ENCODE measurements around the gene LSMEM2.
"Not testable (repeated sequence)": the region's sequence is repeated elsewhere in the genome, so short reads cannot be mapped to it uniquely, and the experiment has no call there.

LSMEM2 gene

DNA sequence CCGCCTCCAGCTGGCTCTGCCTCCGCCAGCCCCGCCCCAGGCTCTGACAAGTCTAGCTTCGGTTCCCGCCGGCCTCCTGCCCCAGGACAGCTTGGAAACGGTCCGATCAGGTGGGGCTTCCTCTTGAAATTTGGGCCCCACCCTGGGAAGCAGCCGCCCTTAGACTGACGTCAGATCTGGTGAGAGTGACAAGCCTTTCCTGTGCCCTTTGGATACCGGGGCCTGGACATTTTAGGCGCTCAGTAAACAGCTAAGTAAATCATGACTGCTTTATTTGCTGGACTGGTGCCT, 20.7 kb downstream of the LSMEM2 start:
- peak overlapping the region; percentile 25 to 87 (median 67); a peak in 20 of 22 replicates for H3K27ac ChIP-seq
- peak overlapping the region; percentile 72 to 87 (median 75) for H3K9ac ChIP-seq
- no peaks in the 10 kb centered on the region for H3K27me3 ChIP-seq
- peak overlapping the region; percentile 82 to 98 (median 92) for H3K4me2 ChIP-seq
- H4K20me1 ChIP-seq, result peaks cover 0 to 14% (median 0%) of the 10 kb centered on the region in 11 experiments; a peak in 5 of 22 replicates
- peaks cover 24 to 46% (median 26%) of the 10 kb centered on the region in 10 experiments for H3K4me1 ChIP-seq
- no peak for TF ChIP-seq Cebpa-rat (IDR thresholded peaks at IDR 0.05)
- no peaks in the 10 kb centered on the region for H3K9me3 ChIP-seq (replicated peaks in 1 of 11)
- peak overlapping the region; percentile 51 to 84 (median 66) for H3K4me3 ChIP-seq
- peaks cover 0 to 10% (median 0%) of the 10 kb centered on the region in 11 experiments; a peak in 2 of 22 replicates for H3K36me3 ChIP-seq

GRCh38 chr3:50299929-50300680, 21.2 kb downstream of the LSMEM2 start:
- peak overlapping the region; percentile 82 to 98 (median 92) for H3K4me2 ChIP-seq
- peaks cover 0 to 10% (median 0%) of the 10 kb centered on the region in 11 experiments; a peak in 2 of 22 replicates for H3K36me3 ChIP-seq
- TF ChIP-seq Cebpa-rat (IDR thresholded peaks at IDR 0.05), result no peak
- no peaks in the 10 kb centered on the region for H3K9me3 ChIP-seq (replicated peaks in 1 of 11)
- peak overlapping the region; percentile 25 to 87 (median 67); a peak in 20 of 22 replicates for H3K27ac ChIP-seq
- peak overlapping the region; percentile 51 to 84 (median 66) for H3K4me3 ChIP-seq
- H3K27me3 ChIP-seq, result no peaks in the 10 kb centered on the region
- H3K9ac ChIP-seq, result peak overlapping the region; percentile 72 to 87 (median 75)
- peaks cover 0 to 14% (median 0%) of the 10 kb centered on the region in 11 experiments; a peak in 5 of 22 replicates for H4K20me1 ChIP-seq
- peaks cover 24 to 46% (median 26%) of the 10 kb centered on the region in 10 experiments for H3K4me1 ChIP-seq

- Histone ChIP-seq H3K27me3 (no peaks in the 10 kb centered on the region), H4K20me1 (peaks cover 0 to 14% (median 0%) of the 10 kb centered on the region in 11 experiments; a peak in 5 of 22 replicates), H3K4me3 (peak overlapping the region in 2 of 10 experiments; percentile 60 to 71; a peak in 2 of 20 replicates), H3K36me3 (peaks cover 0 to 10% (median 0%) of the 10 kb centered on the region in 11 experiments; a peak in 2 of 22 replicates), H3K9me3 (replicated peaks in 1 of 11) (peaks cover 0 to 2% (median 0%) of the 10 kb centered on the region in 11 experiments; a peak in 1 of 22 replicates), H3K9ac (peak overlapping the region in 5 of 11 experiments; percentile 20 to 84 (median 74); a peak in 6 of 22 replicates), H3K4me1 (peaks cover 24 to 46% (median 26%) of the 10 kb centered on the region in 10 experiments), H3K4me2 (peak overlapping the region; percentile 82 to 98 (median 92); a peak in 19 of 22 replicates), H3K27ac (peak overlapping the region in 8 of 11 experiments; percentile 17 to 87 (median 68); a peak in 8 of 22 replicates)
- TF ChIP-seq Cebpa-rat (IDR thresholded peaks at IDR 0.05), result no peak
Measured at GRCh38 chr3:50300681-50301254, 21.9 kb downstream of the LSMEM2 start.

DNA sequence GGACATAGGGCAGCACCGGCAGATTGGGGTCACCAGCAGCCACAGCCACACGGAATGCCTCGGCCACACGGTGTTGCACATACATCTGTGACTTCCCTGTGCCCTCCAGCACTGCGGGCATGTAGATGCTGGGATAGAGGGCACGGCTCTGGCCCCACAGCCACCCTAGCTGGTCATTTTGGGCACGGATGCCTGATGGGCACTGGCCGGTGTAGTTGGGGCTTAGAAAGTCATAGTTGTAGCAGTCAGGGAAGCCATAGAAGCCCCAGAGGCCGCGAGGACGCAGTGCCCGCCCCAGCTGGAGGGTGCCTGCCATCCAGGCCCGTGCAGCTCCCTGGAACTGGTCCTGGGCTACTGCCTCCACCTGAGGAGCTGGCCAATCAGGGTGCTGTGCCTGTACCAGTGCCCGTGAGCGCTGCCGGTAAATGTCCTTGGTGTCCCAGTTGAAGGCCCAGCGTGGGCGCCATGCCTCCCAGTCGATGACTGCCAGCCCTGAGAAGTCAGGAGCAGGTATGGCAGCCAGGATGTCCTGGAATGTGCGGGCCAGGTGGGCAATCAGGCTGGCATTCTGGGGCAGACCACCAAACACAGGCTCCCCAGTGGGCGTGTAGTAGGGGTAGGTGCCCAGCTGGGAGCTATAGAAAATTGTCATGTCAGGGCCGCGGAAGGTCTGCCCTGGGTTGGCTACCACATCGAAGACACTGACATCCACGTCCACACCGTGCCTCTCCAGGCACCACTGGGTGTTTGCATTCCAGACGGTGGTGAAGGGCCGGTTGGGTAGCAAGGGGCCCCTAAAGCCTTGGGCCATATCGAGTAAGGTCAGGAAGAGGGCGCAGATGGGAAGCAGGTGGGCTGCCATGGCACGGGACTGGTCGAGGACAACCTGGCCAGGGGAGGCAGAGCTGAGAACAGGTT, 23.5 kb downstream of the LSMEM2 start:
- peaks cover 0 to 13% (median 0%) of the 10 kb centered on the region in 11 experiments; a peak in 5 of 22 replicates for H4K20me1 ChIP-seq
- no peak overlapping the region for H3K4me3 ChIP-seq
- no peak for TF ChIP-seq Cebpa-rat (IDR thresholded peaks at IDR 0.05)
- peaks cover 0 to 13% (median 0%) of the 10 kb centered on the region in 11 experiments; a peak in 7 of 22 replicates for H3K36me3 ChIP-seq
- H3K27ac ChIP-seq, result no peak overlapping the region
- peaks cover 7 to 18% (median 14%) of the 10 kb centered on the region in 11 experiments; a peak in 20 of 22 replicates for H3K9me3 ChIP-seq (replicated peaks in 1 of 11)
- no peak overlapping the region for H3K4me2 ChIP-seq
- H3K4me1 ChIP-seq, result peaks cover 24 to 40% (median 26%) of the 10 kb centered on the region in 10 experiments
- H3K27me3 ChIP-seq, result no peaks in the 10 kb centered on the region
- H3K9ac ChIP-seq, result no peak overlapping the region; a peak in 1 of 22 replicates

GRCh38 chr3:50303013-50303815, 24.3 kb downstream of the LSMEM2 start, which contains the start of gene HYAL1:
Gene HYAL1, minus strand, starts transcription at chr3:50303574. Its CDS starts 618 bp downstream, at chr3:50302956.
- no peak for TF ChIP-seq Cebpa-rat (IDR thresholded peaks at IDR 0.05)
- H4K20me1 ChIP-seq, result peaks cover 0 to 5% (median 0%) of the 10 kb centered on the region in 11 experiments; a peak in 4 of 22 replicates
- H3K27ac ChIP-seq, result no peak within 1 kb of the TSS
- H3K4me1 ChIP-seq, result peaks cover 16 to 31% (median 19%) of the 10 kb centered on the region in 10 experiments
- no peak within 1 kb of the TSS for H3K4me2 ChIP-seq
- peaks cover 15 to 26% (median 23%) of the 10 kb centered on the region in 11 experiments for H3K9me3 ChIP-seq (replicated peaks in 1 of 11)
- no peak within 1 kb of the TSS for H3K4me3 ChIP-seq
- peaks cover 0 to 20% (median 6%) of the 10 kb centered on the region in 11 experiments; a peak in 11 of 22 replicates for H3K36me3 ChIP-seq
- peak within 1 kb of the TSS in 2 of 11 experiments; percentile 5 to 29; a peak in 1 of 22 replicates for H3K9ac ChIP-seq
- no peaks in the 10 kb centered on the region for H3K27me3 ChIP-seq

DNA sequence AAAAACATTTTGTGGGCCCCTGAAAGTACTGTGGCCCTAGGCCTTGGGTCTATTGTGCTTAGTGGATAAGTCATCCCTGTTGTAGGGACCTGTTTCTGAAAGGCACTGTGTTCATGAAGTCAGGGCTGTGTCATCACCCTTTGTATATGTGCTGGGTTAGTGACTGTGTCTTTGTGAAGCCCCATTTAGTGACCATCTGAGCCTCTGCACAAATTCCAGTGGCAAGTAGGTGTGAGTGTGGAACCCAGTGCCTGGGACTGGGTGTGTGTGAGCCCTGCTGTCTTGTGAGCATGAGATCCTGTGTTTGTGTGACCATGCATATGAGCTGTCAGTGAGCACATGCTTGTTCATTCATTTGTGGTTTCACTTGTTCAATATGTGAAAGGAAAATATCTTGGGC, 25.7 kb downstream of the LSMEM2 start:
- Histone ChIP-seq H3K9me3 (replicated peaks in 1 of 11) (peaks cover 29 to 40% (median 37%) of the 10 kb centered on the region in 11 experiments), H3K9ac (no peak overlapping the region), H3K27ac (no peak overlapping the region), H4K20me1 (no peaks in the 10 kb centered on the region), H3K36me3 (peaks cover 0 to 32% (median 19%) of the 10 kb centered on the region in 11 experiments; a peak in 18 of 22 replicates), H3K4me2 (no peak overlapping the region), H3K27me3 (no peaks in the 10 kb centered on the region), H3K4me1 (peaks cover 10 to 25% (median 13%) of the 10 kb centered on the region in 10 experiments), H3K4me3 (no peak overlapping the region)
- no peak for TF ChIP-seq Cebpa-rat (IDR thresholded peaks at IDR 0.05)

GRCh38 chr3:50312041-50312440, 33.2 kb downstream of the LSMEM2 start:
- not testable (repeated sequence) for H3K27me3 ChIP-seq, H3K9ac ChIP-seq

More at GRCh38 chr3:50312041-50312440, 33.2 kb downstream of the LSMEM2 start:
- Histone ChIP-seq H4K20me1 (peaks cover 0 to 15% (median 10%) of the 10 kb centered on the region in 11 experiments; a peak in 17 of 22 replicates), H3K36me3 (peaks cover 9 to 55% (median 41%) of the 10 kb centered on the region in 11 experiments; a peak in 20 of 22 replicates), H3K9me3 (replicated peaks in 1 of 11) (peaks cover 28 to 33% (median 32%) of the 10 kb centered on the region in 11 experiments)
- H3K4me3 ChIP-seq, H3K4me1 ChIP-seq, H3K4me2 ChIP-seq, H3K27ac ChIP-seq: not testable (repeated sequence)

Data from BLaER1 treated with 17β-estradiol and CSF1 and Interleukin-3, amounts not matched to agents 10 nM and 100 nM (cell line).